Epithelial cell of esophagus (primary cell): Measurements from ENCODE around the gene CDC20.
A peak's percentile ranks its signal among the peaks of the same experiment; 100 is the strongest.

Experiments used
- DNase-seq: peaks from one replicate; pipeline ENCODE4 v3.0.0; 2010; ENCODE audit warnings: low read depth
- H3K4me3 ChIP-seq: 2 replicates; pipeline ENCODE4 v1.5.1; 2011; ENCODE audit warnings: mild to moderate bottlenecking, low read length, control low read depth
- CTCF ChIP-seq: IDR thresholded peaks from 2 replicates; pipeline ENCODE4 v1.5.1; 2011; ENCODE audit warnings: low read depth, mild to moderate bottlenecking, low read length, control low read depth, inconsistent platforms; ENCODE audit not compliant: insufficient read depth; ENCODE audit errors: missing control alignments

Gene CDC20

GRCh38 chr1:43358746-43359693 is at the start of gene CDC20:
CDC20 (plus strand) TSS chr1:43358981; CDS start chr1:43359216, 235 bp downstream.
- H3K4me3 ChIP-seq, result peak within 1 kb of the TSS; percentile 72
- no peak for TF ChIP-seq CTCF
- DNase-seq, result peak; percentile 98

GRCh38 chr1:43309405-43310025 is 49.3 kb upstream of the CDC20 start:
- H3K4me3 ChIP-seq, result no peak overlapping the region
- TF ChIP-seq CTCF, result no peak
- peak; percentile 37 for DNase-seq

GRCh38 chr1:43311521-43311920 is 47.3 kb upstream of the CDC20 start:
- no peak overlapping the region for H3K4me3 ChIP-seq
- TF ChIP-seq CTCF, result no peak

GRCh38 chr1:43312212-43312623 is 46.6 kb upstream of the CDC20 start:
- no peak overlapping the region for H3K4me3 ChIP-seq
- no peak for DNase-seq
- TF ChIP-seq CTCF, result no peak

More at GRCh38 chr1:43311521-43311920, 47.3 kb upstream of the CDC20 start:
- no peak for DNase-seq

GRCh38 chr1:43312663-43313515 is 45.9 kb upstream of the CDC20 start:
- no peak overlapping the region for H3K4me3 ChIP-seq
- no peak for TF ChIP-seq CTCF
- no peak for DNase-seq

GRCh38 chr1:43313771-43314170 is 45.0 kb upstream of the CDC20 start:
- no peak overlapping the region for H3K4me3 ChIP-seq
- no peak for TF ChIP-seq CTCF
- no peak for DNase-seq
